GM12891 (cell line): ENCODE measurements around the gene LRP5.

Experiments
- POLR2A ChIP-seq: IDR thresholded peaks from 2 replicates; pipeline ENCODE4 v1.6.1; 2011; ENCODE audit warnings: low read depth, low read length, control low read depth
- POLR2AphosphoS5 ChIP-seq: IDR thresholded peaks from 2 replicates; pipeline ENCODE4 v1.6.1; 2011; ENCODE audit warnings: low read depth, low read length, control low read depth
- TAF1 ChIP-seq: IDR thresholded peaks from 2 replicates; pipeline ENCODE4 v1.6.1; 2011; ENCODE audit warnings: low read depth, low read length, control low read depth

GRCh38 chr11:68375337-68375736 is 62.9 kb downstream of the LRP5 start:
- TF ChIP-seq POLR2A: no peak
- TF ChIP-seq TAF1: no peak
- no peak for TF ChIP-seq POLR2AphosphoS5
